PC-9 (cell line): ENCODE measurements around the gene TXNRD1.

Experiments
- CTCF ChIP-seq: fragments of 200-600 bp; sonication (generic); conservative IDR thresholded peaks from 2 replicates; pipeline ENCODE4 v1.6.1; 2017; ENCODE audit warnings: mixed run types, antibody characterized with exemption, mild to moderate bottlenecking, moderate library complexity
- EZH2 ChIP-seq: fragments of 200-600 bp; sonication (generic); IDR thresholded peaks from 2 replicates; pipeline ENCODE4 v1.8.0; 2017; ENCODE audit warnings: antibody characterized with exemption, low read depth

GRCh38 chr12:104167519-104168458 is 47.8 kb upstream of the TXNRD1 start:
- TF ChIP-seq CTCF (no peak), EZH2 (no peak)
